Upper lobe of left lung (tissue), 4 donors: ENCODE data around the gene C1QTNF5.

Experiments
- CTCF ChIP-seq, 6 experiments: fragments of 450-650 bp in 4 of 6; fragments of 200-600 bp in 2 of 6; sonication (generic) in 2 of 6; IDR thresholded peaks; one replicate each; pipeline ENCODE4 v1.5.1; 2016 to 2019; ENCODE audit warnings: antibody characterized with exemption in 6 of 6
- POLR2A ChIP-seq, 4 donors: fragments of 450-650 bp; IDR thresholded peaks; one replicate each; pipeline ENCODE4 v1.5.1; 2016 to 2017; ENCODE audit warnings: antibody characterized with exemption in 4 of 4, mild to moderate bottlenecking in 2 of 4

GRCh38 chr11:119356349-119357031, 15.8 kb upstream of the C1QTNF5 start:
- peak in 1 of 4 donors; percentile 15 for TF ChIP-seq POLR2A (IDR thresholded peaks at IDR 0.05)
- peak; percentile 82 to 97 (median 92) for TF ChIP-seq CTCF (IDR thresholded peaks at IDR 0.05)
